Mesenchymal stem cell (in vitro differentiated cells and primary cell): ENCODE measurements around the gene ADAM8.

Experiments
- DNase-seq: peaks from one replicate; pipeline ENCODE4 v3.0.0-alpha.2; 2013
- H2AFZ ChIP-seq: one replicate; pipeline ENCODE4 v1.6.1; 2013; ENCODE audit warnings: low read depth, mild to moderate bottlenecking, control low read depth, inconsistent platforms, low read length, moderate library complexity
- H2AK5ac ChIP-seq: 2 replicates; pipeline ENCODE4 v1.6.1; 2013; ENCODE audit warnings: low read length, moderate library complexity, mild to moderate bottlenecking, inconsistent platforms; ENCODE audit not compliant: severe bottlenecking
- H2BK120ac ChIP-seq: one replicate; pipeline ENCODE4 v1.6.1; 2013; ENCODE audit warnings: low read depth, mild to moderate bottlenecking, inconsistent platforms, low read length, moderate library complexity
- H2BK12ac ChIP-seq, 2 experiments: one replicate each; pipeline ENCODE4 v1.6.1; 2013; ENCODE audit warnings: inconsistent platforms in 2 of 2, low read length in 2 of 2, mild to moderate bottlenecking in 2 of 2, moderate library complexity in 2 of 2, control low read depth in 1 of 2
- H2BK15ac ChIP-seq: one replicate; pipeline ENCODE4 v1.6.1; 2013; ENCODE audit warnings: mild to moderate bottlenecking, low read depth, inconsistent platforms; ENCODE audit not compliant: poor library complexity, severe bottlenecking
- H2BK5ac ChIP-seq: 2 replicates; pipeline ENCODE4 v1.6.1; 2013; ENCODE audit warnings: low read depth, mild to moderate bottlenecking, low read length, control low read depth, inconsistent platforms; ENCODE audit not compliant: poor library complexity, severe bottlenecking
- H3K14ac ChIP-seq, 2 experiments: one replicate each; pipeline ENCODE4 v1.6.1; 2013; ENCODE audit warnings: inconsistent platforms in 2 of 2, low read length in 2 of 2, control low read depth in 1 of 2, mild to moderate bottlenecking in 1 of 2, moderate library complexity in 1 of 2
- H3K18ac ChIP-seq, 2 experiments: one replicate each; pipeline ENCODE4 v1.6.1; 2013; ENCODE audit warnings: inconsistent platforms in 2 of 2, low read length in 2 of 2, control low read depth in 1 of 2, low read depth in 1 of 2, mild to moderate bottlenecking in 1 of 2
- H3K23ac ChIP-seq, 2 experiments: one replicate each; pipeline ENCODE4 v1.6.1; 2013; ENCODE audit warnings: inconsistent platforms in 2 of 2, low read length in 2 of 2, mild to moderate bottlenecking in 2 of 2, moderate library complexity in 2 of 2, control low read depth in 1 of 2
- H3K27ac ChIP-seq: 2 replicates; pipeline ENCODE4 v1.5.1; 2013; ENCODE audit warnings: mild to moderate bottlenecking, moderate library complexity, low read length, control low read depth, inconsistent platforms; ENCODE audit not compliant: poor library complexity, severe bottlenecking
- H3K27me3 ChIP-seq, 2 experiments: 2 replicates each; pipeline versions ENCODE4 v1.6.1 to v1.7.0; 2013; ENCODE audit warnings: low read length in 2 of 2, mild to moderate bottlenecking in 2 of 2, moderate library complexity in 2 of 2, control low read depth in 1 of 2, inconsistent platforms in 1 of 2; ENCODE audit not compliant: control insufficient read depth in 1 of 2, insufficient read depth in 1 of 2
- H3K36me3 ChIP-seq, 2 experiments: 2 replicates each; pipeline versions ENCODE4 v1.6.1 to v1.7.0; 2013; ENCODE audit warnings: low read length in 2 of 2, control low read depth in 1 of 2, inconsistent platforms in 1 of 2, low read depth in 1 of 2, mild to moderate bottlenecking in 1 of 2; ENCODE audit not compliant: insufficient read depth in 2 of 2, control insufficient read depth in 1 of 2
- H3K4ac ChIP-seq, 2 experiments: one replicate each; pipeline ENCODE4 v1.6.1; 2013; ENCODE audit warnings: inconsistent platforms in 2 of 2, low read length in 2 of 2, mild to moderate bottlenecking in 2 of 2, moderate library complexity in 2 of 2, control low read depth in 1 of 2, low read depth in 1 of 2
- H3K4me1 ChIP-seq: 2 replicates; pipeline ENCODE4 v1.6.1; 2013; ENCODE audit warnings: low read depth, low read length, control low read depth; ENCODE audit not compliant: control insufficient read depth, insufficient read depth
- H3K4me2 ChIP-seq: 2 replicates; pipeline ENCODE4 v1.6.1; 2013; ENCODE audit warnings: low read length, mild to moderate bottlenecking, inconsistent platforms; ENCODE audit not compliant: poor library complexity, severe bottlenecking
- H3K4me3 ChIP-seq, 2 experiments: 2 replicates each; pipeline versions ENCODE4 v1.5.1 to v1.7.0; 2013; ENCODE audit warnings: low read length in 2 of 2, mild to moderate bottlenecking in 2 of 2, control low read depth in 1 of 2, low read depth in 1 of 2; ENCODE audit not compliant: insufficient read depth in 1 of 2
- H3K79me1 ChIP-seq: replicated peaks from 2 replicates; pipeline ENCODE4 v1.6.1; 2013; ENCODE audit warnings: mild to moderate bottlenecking, control low read depth, low read length, inconsistent platforms; ENCODE audit not compliant: poor library complexity, severe bottlenecking
- H3K9ac ChIP-seq: 2 replicates; pipeline ENCODE4 v1.7.0; 2013; ENCODE audit warnings: mild to moderate bottlenecking, low read length, moderate library complexity
- H3K9me3 ChIP-seq: 2 replicates; pipeline ENCODE4 v1.7.0; 2013; ENCODE audit warnings: mild to moderate bottlenecking, low read length; ENCODE audit not compliant: control insufficient read depth
- H4K8ac ChIP-seq: one replicate; pipeline ENCODE4 v1.6.1; 2013; ENCODE audit warnings: inconsistent platforms, mild to moderate bottlenecking, low read length, moderate library complexity
- H4K91ac ChIP-seq: one replicate; pipeline ENCODE4 v1.6.1; 2013; ENCODE audit warnings: mild to moderate bottlenecking, low read length, inconsistent platforms
- WGBS: methylation state at CpG from one replicate; pipeline ENCODE4 v1.1.7; 2013; ENCODE audit warnings: mixed read lengths; 5-methylcytosine and 5-hydroxymethylcytosine counted together

The ADAM8 gene

DNA sequence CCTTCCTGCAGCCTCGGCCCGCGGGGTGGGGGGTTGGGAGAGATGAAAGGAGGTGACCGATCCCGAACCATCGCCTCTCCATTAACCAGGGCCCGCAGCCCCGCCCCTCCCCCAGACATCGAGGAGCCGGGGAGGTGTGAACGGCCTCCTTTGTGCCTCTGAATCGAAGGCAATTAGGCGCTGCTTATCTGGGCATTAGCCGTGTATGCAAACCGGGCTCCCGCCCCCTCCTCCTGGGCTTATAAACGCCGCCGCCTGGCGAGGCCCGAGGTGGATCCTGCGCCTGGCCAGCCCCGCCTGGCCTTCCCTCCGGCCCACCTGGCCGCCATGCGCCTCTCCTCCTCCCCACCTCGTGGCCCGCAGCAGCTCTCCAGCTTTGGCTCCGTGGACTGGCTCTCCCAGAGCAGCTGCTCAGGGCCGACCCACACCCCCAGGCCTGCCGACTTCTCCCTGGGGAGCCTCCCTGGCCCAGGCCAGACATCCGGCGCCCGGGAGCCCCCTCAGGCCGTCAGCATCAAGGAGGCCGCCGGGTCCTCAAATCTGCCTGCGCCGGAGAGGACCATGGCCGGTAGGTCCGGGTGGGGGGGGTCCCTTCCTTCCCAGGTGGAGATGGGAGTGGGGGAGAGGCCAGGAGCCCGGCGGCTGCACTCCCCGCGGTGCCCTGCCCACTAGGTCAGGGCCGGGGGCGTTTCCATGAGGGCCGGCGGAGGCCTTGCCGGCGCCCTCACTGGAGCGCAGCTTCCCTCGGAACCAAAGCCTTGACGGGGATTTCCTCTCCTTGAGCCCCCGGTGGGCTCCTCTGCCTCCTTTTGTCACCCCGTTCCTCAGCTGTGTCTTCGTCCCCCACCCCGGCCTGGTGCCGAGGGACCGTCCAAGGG lies 38.8 kb downstream of the ADAM8 start, which contains the start of gene VENTX:
VENTX (plus strand) TSS at position 268 of the 878 bp plus-strand sequence; CDS start at position 328, 60 bp downstream.
- no peak within 1 kb of the TSS for H4K8ac ChIP-seq
- no peak within 1 kb of the TSS for H2BK12ac ChIP-seq

DNA sequence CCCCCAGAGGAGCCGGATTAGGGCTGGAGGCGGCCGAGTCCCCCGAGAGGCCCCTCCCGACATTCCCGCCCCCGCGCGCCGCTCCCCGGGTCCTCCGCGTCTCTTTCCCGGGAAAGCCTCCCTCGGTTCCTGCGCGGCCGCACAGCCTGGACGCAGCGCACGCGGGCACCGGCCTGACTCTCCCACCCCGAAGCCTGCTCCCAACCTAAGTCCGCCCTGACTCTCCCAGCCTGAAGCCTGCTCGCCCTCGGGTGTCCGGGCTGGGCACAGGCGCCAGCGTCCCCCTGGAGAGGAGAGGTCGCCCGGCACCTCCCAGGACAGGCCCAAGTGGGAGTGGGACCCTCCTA lies 39.5 kb downstream of the ADAM8 start:
- Histone ChIP-seq H3K4me3 (no peak overlapping the region), H4K91ac (no peak overlapping the region), H3K4ac (no peak overlapping the region), H2AFZ (no peak overlapping the region), H4K8ac (no peak overlapping the region), H2BK5ac (no peak overlapping the region), H2BK15ac (no peak overlapping the region), H3K79me1 (no peaks in the 10 kb centered on the region), H3K9me3 (no peaks in the 10 kb centered on the region), H2BK120ac (no peak overlapping the region), H2AK5ac (no peak overlapping the region), H3K36me3 (no peaks in the 10 kb centered on the region), H2BK12ac (no peak overlapping the region), H3K27me3 (peaks cover 76 to 78% of the 10 kb centered on the region in 2 experiments), H3K4me2 (no peak overlapping the region), H3K4me1 (peaks cover 27% of the 10 kb centered on the region), H3K23ac (peak overlapping the region in 1 of 2 experiments; percentile 52), H3K9ac (no peak overlapping the region), H3K14ac (no peak overlapping the region), H3K27ac (no peak overlapping the region), H3K18ac (no peak overlapping the region)
- 0% methylated on average over 21 of the region's 32 CpGs for WGBS
- DNase-seq: no peak

More for the DNA sequence above, 38.8 kb downstream of the ADAM8 start, which contains the start of gene VENTX:
- H2BK120ac ChIP-seq: no peak within 1 kb of the TSS
- H3K18ac ChIP-seq: no peak within 1 kb of the TSS
- under 1% methylated on average over 53 of the region's 60 CpGs for WGBS
- no peak within 1 kb of the TSS for H2AFZ ChIP-seq
- H2BK15ac ChIP-seq: no peak within 1 kb of the TSS
- H3K4me1 ChIP-seq: peaks cover 27% of the 10 kb centered on the region
- H3K27me3 ChIP-seq: peaks cover 73 to 78% of the 10 kb centered on the region in 2 experiments
- H3K14ac ChIP-seq: peak within 1 kb of the TSS in 1 of 2 experiments; percentile 71
- no peak within 1 kb of the TSS for H3K27ac ChIP-seq
- H3K4me2 ChIP-seq: peak within 1 kb of the TSS; percentile 56
- H2AK5ac ChIP-seq: no peak within 1 kb of the TSS
- H4K91ac ChIP-seq: no peak within 1 kb of the TSS
- H2BK5ac ChIP-seq: no peak within 1 kb of the TSS
- H3K4ac ChIP-seq: no peak within 1 kb of the TSS
- no peaks in the 10 kb centered on the region for H3K9me3 ChIP-seq
- H3K4me3 ChIP-seq: peak within 1 kb of the TSS in 1 of 2 experiments; percentile 17
- H3K23ac ChIP-seq: peak within 1 kb of the TSS in 1 of 2 experiments; percentile 80
- no peaks in the 10 kb centered on the region for H3K79me1 ChIP-seq
- no peaks in the 10 kb centered on the region for H3K36me3 ChIP-seq
- no peak for DNase-seq
- no peak within 1 kb of the TSS for H3K9ac ChIP-seq

DNA sequence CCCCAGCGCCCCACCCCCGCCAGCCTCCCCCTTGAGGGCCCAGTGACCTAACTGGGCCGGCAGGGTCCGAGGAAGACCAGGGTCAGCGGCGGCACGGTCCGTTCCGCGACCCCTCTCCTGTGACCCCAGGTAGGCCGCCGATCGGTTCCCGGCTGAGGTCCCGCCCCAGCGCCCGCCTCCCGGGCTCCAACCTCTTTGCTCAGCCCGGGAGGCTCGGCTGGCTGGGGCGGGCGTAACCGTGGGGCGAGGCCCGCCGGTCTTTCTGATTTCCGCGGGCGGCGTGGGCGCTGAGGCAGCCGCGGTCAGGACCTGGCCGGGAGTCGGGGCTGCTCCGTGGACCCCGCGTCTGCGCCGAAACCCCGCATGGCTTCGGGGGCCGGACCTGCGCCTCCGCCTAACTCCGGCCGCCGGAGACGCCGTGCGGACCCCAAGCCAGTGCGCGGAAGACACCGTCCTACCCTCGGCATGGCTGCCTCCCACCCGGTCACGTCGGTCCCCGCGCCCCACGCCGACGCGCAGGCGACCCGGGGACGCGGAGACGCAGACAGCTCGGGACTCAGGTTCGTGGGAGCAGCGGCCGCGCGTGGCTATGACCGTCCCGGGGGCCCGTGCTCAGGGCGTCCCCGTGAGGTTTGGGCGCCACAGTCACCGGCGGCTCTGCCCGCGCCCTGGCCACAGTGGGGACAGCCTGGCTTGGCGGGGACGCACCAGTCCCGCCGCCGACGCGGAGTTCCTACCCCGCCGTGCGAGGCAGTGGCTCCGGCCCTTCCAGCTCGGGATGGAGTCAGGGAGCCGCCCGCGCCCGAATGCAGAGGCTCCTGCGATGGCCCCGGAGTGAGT lies 40.0 kb downstream of the ADAM8 start:
- Histone ChIP-seq H3K9ac (no peak overlapping the region), H2AK5ac (no peak overlapping the region), H3K4me1 (peaks cover 27% of the 10 kb centered on the region), H3K36me3 (no peaks in the 10 kb centered on the region), H4K8ac (no peak overlapping the region), H3K27me3 (peaks cover 76 to 78% of the 10 kb centered on the region in 2 experiments), H2BK120ac (no peak overlapping the region), H4K91ac (no peak overlapping the region), H3K4ac (no peak overlapping the region), H2BK15ac (no peak overlapping the region), H2AFZ (no peak overlapping the region), H2BK12ac (no peak overlapping the region), H3K4me3 (peak overlapping the region in 1 of 2 experiments; percentile 17), H3K4me2 (peak overlapping the region; percentile 56), H3K79me1 (no peaks in the 10 kb centered on the region), H3K14ac (peak overlapping the region in 1 of 2 experiments; percentile 71), H3K23ac (peak overlapping the region in 1 of 2 experiments; percentile 80), H3K27ac (no peak overlapping the region), H2BK5ac (no peak overlapping the region), H3K9me3 (no peaks in the 10 kb centered on the region), H3K18ac (no peak overlapping the region)
- DNase-seq: no peak
- 2% methylated on average over 84 of the region's 103 CpGs for WGBS

DNA sequence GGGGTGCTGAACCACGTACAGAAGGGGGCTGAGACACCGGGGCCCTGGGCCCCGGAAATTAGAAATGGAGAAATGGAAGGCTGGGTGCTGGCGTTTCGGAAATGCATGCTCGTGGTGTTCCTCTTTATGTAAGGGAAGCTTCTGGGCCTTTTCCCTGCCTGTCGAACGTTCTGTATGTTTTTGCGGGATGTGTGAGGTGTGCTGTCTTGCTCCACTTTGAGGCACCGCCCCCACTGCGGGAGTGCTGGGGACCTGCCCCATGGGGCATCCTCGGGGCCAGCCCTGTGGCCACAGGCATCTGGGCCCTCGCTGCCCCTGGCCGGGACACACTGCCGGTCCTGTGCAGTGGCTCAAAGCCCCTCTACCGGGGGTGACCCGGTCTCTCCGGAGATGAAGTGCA lies 40.7 kb downstream of the ADAM8 start:
- Histone ChIP-seq H3K14ac (no peak overlapping the region), H2BK120ac (no peak overlapping the region), H3K4me2 (no peak overlapping the region), H3K27ac (no peak overlapping the region), H2AK5ac (no peak overlapping the region), H2BK12ac (no peak overlapping the region), H2BK15ac (no peak overlapping the region), H3K4ac (no peak overlapping the region), H4K8ac (no peak overlapping the region), H2AFZ (no peak overlapping the region), H3K9ac (no peak overlapping the region), H3K27me3 (peaks cover 75 to 77% of the 10 kb centered on the region in 2 experiments), H3K18ac (no peak overlapping the region), H4K91ac (no peak overlapping the region), H3K23ac (peak overlapping the region in 1 of 2 experiments; percentile 1), H3K4me3 (no peak overlapping the region), H3K9me3 (no peaks in the 10 kb centered on the region), H2BK5ac (no peak overlapping the region), H3K4me1 (peaks cover 27% of the 10 kb centered on the region), H3K79me1 (no peaks in the 10 kb centered on the region), H3K36me3 (no peaks in the 10 kb centered on the region)
- WGBS: 13% methylated on average over 17 of the region's 18 CpGs
- DNase-seq: no peak
